HUES6 (cell line): ENCODE results near the gene SUPT5H.
A peak's percentile ranks its signal among the peaks of the same experiment; 100 is the strongest.

Experiments
- H3K27ac ChIP-seq: 2 replicates; pipeline ENCODE4 v1.7.0; 2013; ENCODE audit warnings: low read depth, mild to moderate bottlenecking, low read length, inconsistent platforms
- H3K27me3 ChIP-seq: 2 replicates; pipeline ENCODE4 v1.6.1; 2013; ENCODE audit warnings: low read length; ENCODE audit not compliant: control insufficient read depth, insufficient read depth
- H3K36me3 ChIP-seq: 2 replicates; pipeline ENCODE4 v1.6.1; 2013; ENCODE audit warnings: low read length; ENCODE audit not compliant: control insufficient read depth, insufficient read depth
- H3K4me1 ChIP-seq: 2 replicates; pipeline ENCODE4 v1.6.1; 2013; ENCODE audit warnings: low read length; ENCODE audit not compliant: control insufficient read depth, insufficient read depth
- H3K4me3 ChIP-seq: 2 replicates; pipeline ENCODE4 v1.5.1; 2013; ENCODE audit warnings: low read depth, low read length
- H3K9ac ChIP-seq: one replicate; pipeline ENCODE4 v1.6.1; 2013; ENCODE audit warnings: mild to moderate bottlenecking, low read length
- H3K9me3 ChIP-seq: 2 replicates; pipeline ENCODE4 v1.6.1; 2013; ENCODE audit warnings: low read depth, low read length; ENCODE audit not compliant: control insufficient read depth, insufficient read depth

SUPT5H gene

GRCh38 chr19:39416152-39417120 lies 28.9 kb upstream of the SUPT5H start:
- Histone ChIP-seq H3K4me1 (peaks cover 18% of the 10 kb centered on the region), H3K4me3 (no peak overlapping the region), H3K9ac (no peak overlapping the region), H3K27ac (no peak overlapping the region), H3K36me3 (peaks cover 52% of the 10 kb centered on the region), H3K27me3 (no peaks in the 10 kb centered on the region), H3K9me3 (no peaks in the 10 kb centered on the region)

DNA sequence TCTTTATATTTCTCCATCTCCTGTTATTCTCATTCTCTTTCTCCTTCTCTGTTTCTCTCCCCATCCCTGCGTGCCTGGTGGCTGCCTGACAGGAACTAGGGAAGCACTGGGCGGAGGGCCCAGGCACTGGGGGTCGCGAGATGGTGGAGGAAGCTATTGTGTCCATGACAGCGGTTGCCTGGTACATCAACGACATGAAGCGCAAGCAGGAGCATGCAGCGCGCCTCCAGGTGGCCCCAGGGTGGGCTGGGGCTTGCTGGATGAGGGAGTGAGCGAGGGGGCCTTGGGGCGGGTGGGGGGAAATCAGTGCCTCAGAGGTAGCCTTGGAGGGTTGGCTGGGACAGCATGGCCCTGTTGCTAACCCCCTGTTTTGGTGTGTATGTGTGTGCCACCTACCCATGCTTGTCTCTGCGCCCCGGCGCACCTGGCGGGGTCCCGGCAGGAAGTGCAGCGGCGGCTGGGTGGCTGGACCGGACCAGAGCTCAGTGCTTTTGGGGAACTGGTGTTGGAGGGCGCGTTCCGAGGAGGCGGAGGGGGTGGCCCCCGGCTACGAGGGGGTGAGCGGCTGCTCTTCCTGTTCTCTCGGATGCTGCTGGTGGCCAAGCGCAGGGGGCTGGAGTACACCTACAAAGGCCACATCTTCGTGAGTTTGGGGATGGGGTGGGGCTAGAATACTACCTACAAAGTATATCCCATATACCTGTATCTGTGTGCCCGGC lies 27.8 kb upstream of the SUPT5H start:
- Histone ChIP-seq H3K36me3 (peaks cover 62% of the 10 kb centered on the region), H3K9ac (no peak overlapping the region), H3K27ac (no peak overlapping the region), H3K4me1 (peaks cover 15% of the 10 kb centered on the region; the same call in 1 of the 2 replicates), H3K4me3 (no peak overlapping the region), H3K27me3 (no peaks in the 10 kb centered on the region), H3K9me3 (no peaks in the 10 kb centered on the region)

GRCh38 chr19:39419003-39419402 lies 26.4 kb upstream of the SUPT5H start:
- H3K36me3 ChIP-seq: peaks cover 76% of the 10 kb centered on the region
- peaks cover 15% of the 10 kb centered on the region; the same call in 1 of the 2 replicates for H3K4me1 ChIP-seq

DNA sequence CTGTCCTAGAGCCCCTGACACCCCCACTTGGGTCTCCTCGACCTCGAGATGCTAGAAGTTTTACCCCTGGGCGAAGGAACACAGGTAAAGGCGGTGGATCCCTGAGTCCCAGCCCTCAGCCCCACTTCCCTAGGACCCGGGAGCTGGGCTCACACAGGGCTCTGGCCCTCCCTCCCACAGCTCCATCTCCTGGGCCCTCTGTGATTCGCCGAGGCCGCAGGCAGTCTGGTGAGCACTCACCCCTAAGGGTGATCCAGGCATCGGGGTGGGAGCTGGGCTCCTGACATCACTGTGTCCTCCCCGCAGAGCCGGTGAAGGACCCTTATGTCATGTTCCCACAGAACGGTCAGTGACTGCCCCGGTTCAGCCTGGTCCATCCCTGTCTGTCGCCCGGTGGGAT lies 24.6 kb upstream of the SUPT5H start:
- H3K27me3 ChIP-seq: no peaks in the 10 kb centered on the region
- no peaks in the 10 kb centered on the region for H3K9me3 ChIP-seq
- peaks cover 90% of the 10 kb centered on the region for H3K36me3 ChIP-seq
- H3K4me3 ChIP-seq: no peak overlapping the region
- H3K4me1 ChIP-seq: peaks cover 1% of the 10 kb centered on the region; the same call in 1 of the 2 replicates
- H3K9ac ChIP-seq: no peak overlapping the region
- no peak overlapping the region for H3K27ac ChIP-seq

More at GRCh38 chr19:39419003-39419402, 26.4 kb upstream of the SUPT5H start:
- Histone ChIP-seq H3K9me3 (no peaks in the 10 kb centered on the region), H3K4me3 (no peak overlapping the region), H3K27ac (no peak overlapping the region), H3K9ac (no peak overlapping the region), H3K27me3 (no peaks in the 10 kb centered on the region)

- H3K27ac ChIP-seq: no peak overlapping the region
Observed at GRCh38 chr19:39422020-39422419, 23.4 kb upstream of the SUPT5H start.

GRCh38 chr19:39423258-39424086 lies 21.9 kb upstream of the SUPT5H start:
- Histone ChIP-seq H3K27me3 (no peaks in the 10 kb centered on the region), H3K9ac (no peak overlapping the region), H3K27ac (no peak overlapping the region), H3K9me3 (no peaks in the 10 kb centered on the region), H3K4me3 (no peak overlapping the region), H3K36me3 (peaks cover 69% of the 10 kb centered on the region), H3K4me1 (peaks cover 11% of the 10 kb centered on the region)

More at GRCh38 chr19:39422020-39422419, 23.4 kb upstream of the SUPT5H start:
- Histone ChIP-seq H3K9me3 (no peaks in the 10 kb centered on the region), H3K36me3 (peaks cover 81% of the 10 kb centered on the region), H3K9ac (no peak overlapping the region), H3K4me3 (no peak overlapping the region), H3K4me1 (no peaks in the 10 kb centered on the region), H3K27me3 (no peaks in the 10 kb centered on the region)

DNA sequence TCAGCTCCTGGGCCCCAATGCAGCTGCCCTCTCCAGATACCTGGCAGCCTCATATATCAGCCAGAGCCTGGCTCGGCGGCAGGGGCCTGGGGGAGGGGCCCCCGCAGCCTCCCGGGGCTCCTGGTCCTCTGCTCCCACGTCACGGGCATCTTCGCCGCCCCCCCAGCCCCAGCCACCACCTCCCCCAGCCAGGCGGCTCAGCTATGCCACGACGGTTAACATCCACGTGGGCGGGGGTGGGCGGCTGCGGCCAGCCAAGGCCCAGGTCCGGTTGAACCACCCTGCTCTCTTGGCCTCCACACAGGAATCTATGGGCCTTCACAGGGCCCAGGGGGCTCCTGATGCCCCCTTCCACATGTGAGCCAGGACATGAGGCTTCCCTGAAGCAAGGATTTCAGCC lies 20.4 kb upstream of the SUPT5H start:
- H3K9ac ChIP-seq: no peak overlapping the region
- no peak overlapping the region for H3K4me3 ChIP-seq
- H3K36me3 ChIP-seq: peaks cover 58% of the 10 kb centered on the region
- no peak overlapping the region for H3K27ac ChIP-seq
- no peaks in the 10 kb centered on the region for H3K9me3 ChIP-seq
- H3K4me1 ChIP-seq: peaks cover 19% of the 10 kb centered on the region
- no peaks in the 10 kb centered on the region for H3K27me3 ChIP-seq

- H3K4me3 ChIP-seq: no peak overlapping the region
- no peaks in the 10 kb centered on the region for H3K9me3 ChIP-seq
- H3K27me3 ChIP-seq: no peaks in the 10 kb centered on the region
- peaks cover 24% of the 10 kb centered on the region for H3K4me1 ChIP-seq
- peaks cover 50% of the 10 kb centered on the region for H3K36me3 ChIP-seq
- no peak overlapping the region for H3K27ac ChIP-seq
- no peak overlapping the region for H3K9ac ChIP-seq
Observed at GRCh38 chr19:39425744-39426143, 19.6 kb upstream of the SUPT5H start.

DNA sequence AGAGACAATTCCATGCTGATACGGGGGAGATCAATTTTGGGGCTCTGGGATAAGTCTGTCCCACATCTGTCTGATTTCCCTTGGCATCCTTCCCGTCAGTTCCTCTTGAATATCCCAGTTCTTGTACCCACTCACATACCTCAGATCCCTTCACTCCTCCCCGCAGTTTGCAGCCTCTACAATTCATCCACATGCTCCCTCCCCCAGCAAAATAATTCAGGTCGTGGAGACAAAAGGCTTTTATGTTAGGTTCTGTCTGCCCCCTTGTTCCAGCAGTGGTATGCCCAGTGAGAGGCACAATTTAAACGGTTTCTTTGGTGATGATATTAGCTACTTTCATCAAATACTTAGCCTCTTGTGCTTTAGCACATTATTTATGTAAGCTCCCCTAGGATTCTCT lies 19.2 kb upstream of the SUPT5H start:
- H3K4me3 ChIP-seq: no peak overlapping the region
- no peaks in the 10 kb centered on the region for H3K9me3 ChIP-seq
- no peak overlapping the region for H3K27ac ChIP-seq
- no peaks in the 10 kb centered on the region for H3K27me3 ChIP-seq
- peaks cover 46% of the 10 kb centered on the region for H3K36me3 ChIP-seq
- peaks cover 29% of the 10 kb centered on the region for H3K4me1 ChIP-seq
- no peak overlapping the region for H3K9ac ChIP-seq

- H3K27ac ChIP-seq: peak overlapping the region; percentile 81
- no peaks in the 10 kb centered on the region for H3K9me3 ChIP-seq
- H3K4me1 ChIP-seq: peaks cover 30% of the 10 kb centered on the region
- H3K4me3 ChIP-seq: no peak overlapping the region
- H3K27me3 ChIP-seq: no peaks in the 10 kb centered on the region
- H3K9ac ChIP-seq: peak overlapping the region; percentile 17
- H3K36me3 ChIP-seq: peaks cover 36% of the 10 kb centered on the region
Observed at GRCh38 chr19:39427707-39428106, 17.7 kb upstream of the SUPT5H start.
